Adrenal gland (tissue), 12 donors: ENCODE data around the gene ACADSB. TPM values are rescaled to one million over a fixed set of nuclear protein-coding genes. Genes with fewer than 3 reads are reported as not detected.

ENCODE experiments used
- DNase-seq, 7 donors: peaks; one replicate each; pipeline ENCODE4 v3.0.0-alpha.2; 2019 to 2020
- H3K27ac ChIP-seq, 5 donors: fragments of 200-600 bp; sonication (generic) in 4 of 5; 1 replicate in 3 of 5; 2 replicates in 2 of 5; pipeline versions ENCODE4 v1.5.1 to v1.8.0; 2016 to 2020; ENCODE audit warnings: mild to moderate bottlenecking in 1 of 5
- H3K27me3 ChIP-seq: fragments of 200-600 bp; 2 replicates; pipeline ENCODE4 v1.8.0; 2021
- H3K36me3 ChIP-seq, 2 donors: fragments of 200-600 bp; replicated peaks in 1 of 2; 1 replicate in 1 of 2; 2 replicates in 1 of 2; pipeline versions ENCODE4 v1.5.1 to v1.8.0; 2018 to 2022
- H3K4me1 ChIP-seq, 2 donors: fragments of 200-600 bp; replicated peaks in 1 of 2; 1 replicate in 1 of 2; 2 replicates in 1 of 2; pipeline versions ENCODE4 v1.5.1 to v1.8.0; 2018 to 2021
- H3K4me3 ChIP-seq, 4 donors: fragments of 200-600 bp; sonication (generic) in 3 of 4; one replicate each; pipeline ENCODE4 v1.5.1; 2016 to 2018
- H3K9me3 ChIP-seq, 3 donors: fragments of 200-600 bp; sonication (generic) in 1 of 3; replicated peaks in 1 of 3; 1 replicate in 2 of 3; 2 replicates in 1 of 3; pipeline versions ENCODE4 v1.5.1 to v1.8.0; 2016 to 2021
- CTCF ChIP-seq, 6 experiments: fragments of 450-650 bp in 4 of 6; fragments of 200-600 bp in 2 of 6; sonication (generic) in 1 of 6; IDR thresholded peaks; 1 replicate in 5 of 6; 2 replicates in 1 of 6; pipeline versions ENCODE4 v1.5.1 to v1.8.0; 2016 to 2021; ENCODE audit warnings: antibody characterized with exemption in 6 of 6, mild to moderate bottlenecking in 2 of 6, moderate library complexity in 1 of 6
- POLR2A ChIP-seq, 2 donors: fragments of 450-650 bp; IDR thresholded peaks; one replicate each; pipeline ENCODE4 v1.6.1; 2017; ENCODE audit warnings: antibody characterized with exemption in 2 of 2, mild to moderate bottlenecking in 2 of 2, moderate library complexity in 1 of 2
- WGBS, 4 donors: extraction: QIAGEN DNeasy Blood & Tissue Kit in 2 of 4; methylation state at CpG; one replicate each; pipeline versions ENCODE4 v1.1.5 to v1.1.7; 2013 to 2017; 5-methylcytosine and 5-hydroxymethylcytosine counted together
- intact Hi-C, 2 donors: fragments of 100-400 bp; cut with DNase I; formaldehyde crosslinking; loops; one replicate each; pipeline versions ENCODE4 v1.14.1 to v1.15.0; 2022 to 2023
- polyA plus RNA-seq, 3 donors: library from polyadenylated mRNA; stranded (reverse); fragments of 200-250 nt in 2 of 3; fragments of 350-450 nt in 1 of 3; fragmentation: Illumina TruSeq in 1 of 3; extraction: RNeasy Lipid Tissue Mini Kit (QIAGEN cat#74804) in 1 of 3; gene quantifications; one replicate each; pipeline ENCODE4 v1.2.3, GENCODE V29; 2013 to 2014
- total RNA-seq, 9 donors: library from RNA; depleted of rRNA in 4 of 9; stranded (reverse); fragments of >200 nt in 4 of 9; fragments of 120-200 nt in 1 of 9; fragmentation: NEBNext Ultra II Directional in 1 of 9; extraction: Animal tissue kit (Norgen Biotek cat#: 25700) in 1 of 9; gene quantifications; one replicate each; pipeline versions ENCODE4 v1.1.0 to v1.2.4, GENCODE V29; 2013 to 2023
- donor health status: healthy with polysubstance abuse.
- donor health status: Bipolar disorder and iron deficiency.
- donor health status: DM: yes; HTN: yes; CAD: no.
- donor health status: DM: no; HTN: no; CAD: no.
- donor health status: DM: no; HTN: no; CAD: no.
- donor health status: DM: yes; HTN: yes; CAD: no.

Gene ACADSB
- total and polyA plus RNA-seq, 12 donors, result 8.3 to 94.7 (median 35.6) TPM

- WGBS, 4 donors, result 68 to 81% (median 79%) methylated on average over 4 to 5 of the region's 5 CpGs
- intact Hi-C loops, result no loop called here
Observed at GRCh38 chr10:123096452-123096851, 87.6 kb downstream of the ACADSB start.

GRCh38 chr10:123097039-123097438 is 88.2 kb downstream of the ACADSB start:
- DNase-seq, result no peak
- no peak overlapping the region for H3K4me3 ChIP-seq
- no peaks in the 10 kb centered on the region for H3K27me3 ChIP-seq
- H3K9me3 ChIP-seq, result no peaks in the 10 kb centered on the region
- H3K36me3 ChIP-seq, result no peaks in the 10 kb centered on the region
- TF ChIP-seq CTCF (IDR thresholded peaks at IDR 0.05) (no peak), POLR2A (IDR thresholded peaks at IDR 0.05) (no peak)
- intact Hi-C loops, result no loop called here
- no peaks in the 10 kb centered on the region for H3K4me1 ChIP-seq
- WGBS, 4 donors, result 69 to 89% (median 72%) methylated on average over 7 of the region's 7 CpGs
- no peak overlapping the region for H3K27ac ChIP-seq

More at GRCh38 chr10:123096452-123096851, 87.6 kb downstream of the ACADSB start:
- no peaks in the 10 kb centered on the region for H3K9me3 ChIP-seq
- H3K4me1 ChIP-seq, result no peaks in the 10 kb centered on the region
- H3K4me3 ChIP-seq, result no peak overlapping the region
- H3K36me3 ChIP-seq, result no peaks in the 10 kb centered on the region
- no peaks in the 10 kb centered on the region for H3K27me3 ChIP-seq
- no peak overlapping the region for H3K27ac ChIP-seq
- TF ChIP-seq CTCF (IDR thresholded peaks at IDR 0.05), result no peak
- no peak for TF ChIP-seq POLR2A (IDR thresholded peaks at IDR 0.05)
- DNase-seq, result no peak

- WGBS, 4 donors, result 74 to 84% (median 75%) methylated on average over 5 to 7 of the region's 7 CpGs
- TF ChIP-seq CTCF (IDR thresholded peaks at IDR 0.05) (no peak), POLR2A (IDR thresholded peaks at IDR 0.05) (no peak)
- Histone ChIP-seq H3K36me3 (no peaks in the 10 kb centered on the region), H3K4me3 (no peak overlapping the region), H3K27me3 (peaks cover 6% of the 10 kb centered on the region), H3K9me3 (no peaks in the 10 kb centered on the region), H3K4me1 (no peaks in the 10 kb centered on the region), H3K27ac (no peak overlapping the region)
- intact Hi-C loops, result no loop called here
- no peak for DNase-seq
Observed at GRCh38 chr10:123100030-123100762, 91.4 kb downstream of the ACADSB start.

GRCh38 chr10:123101872-123102271 is 93.1 kb downstream of the ACADSB start:
- intact Hi-C loops, result no loop called here
- 60 to 72% (median 68%) methylated on average over 8 to 9 of the region's 9 CpGs for WGBS, 4 donors
- Histone ChIP-seq H3K9me3 (no peaks in the 10 kb centered on the region), H3K4me1 (no peaks in the 10 kb centered on the region), H3K36me3 (no peaks in the 10 kb centered on the region), H3K4me3 (no peak overlapping the region), H3K27me3 (peaks cover 6% of the 10 kb centered on the region), H3K27ac (no peak overlapping the region)
- no peak for TF ChIP-seq CTCF (IDR thresholded peaks at IDR 0.05)
- DNase-seq, result no peak
